Neural cell (in vitro differentiated cells): ENCODE results near the gene ARHGAP42.

Experiments used
- EP300 ChIP-seq: fragments of 450-650 bp; conservative IDR thresholded peaks from 2 replicates; pipeline ENCODE4 v1.6.1; 2014; ENCODE audit warnings: antibody characterized with exemption, mild to moderate bottlenecking, moderate library complexity; ENCODE audit not compliant: poor library complexity, severe bottlenecking
- EZH2 ChIP-seq: fragments of 200-600, 300-800 bp; shearing (Covaris generic), sonication (generic); IDR thresholded peaks from 2 replicates; pipeline ENCODE4 v1.6.1; 2014; ENCODE audit warnings: antibody characterized with exemption, low read length, borderline replicate concordance, mild to moderate bottlenecking; ENCODE audit not compliant: insufficient read depth, poor library complexity, severe bottlenecking
- MXI1 ChIP-seq: fragments of 450-650 bp; conservative IDR thresholded peaks from 2 replicates; pipeline ENCODE4 v1.6.1; 2014; ENCODE audit warnings: antibody characterized with exemption, mild to moderate bottlenecking; ENCODE audit not compliant: poor library complexity, severe bottlenecking
- POLR2AphosphoS5 ChIP-seq: IDR thresholded peaks from 2 replicates; pipeline ENCODE4 v1.6.1; 2012
- RAD21 ChIP-seq: fragments of 450-650 bp; conservative IDR thresholded peaks from 2 replicates; pipeline ENCODE4 v1.6.1; 2014; ENCODE audit warnings: antibody characterized with exemption, mild to moderate bottlenecking, moderate library complexity
- SMC3 ChIP-seq: fragments of 450-650 bp; conservative IDR thresholded peaks from 2 replicates; pipeline ENCODE4 v1.6.1; 2014; ENCODE audit warnings: antibody characterized with exemption, mild to moderate bottlenecking, moderate library complexity; ENCODE audit not compliant: poor library complexity
- TAF1 ChIP-seq: IDR thresholded peaks from 2 replicates; pipeline ENCODE4 v1.6.1; 2012; ENCODE audit warnings: low read depth
- TF ChIP-seq, protein P1 (sequence below): fragments of 450-650 bp; IDR thresholded peaks from 2 replicates; pipeline ENCODE4 v1.5.1; 2014; ENCODE audit warnings: antibody characterized with exemption, mild to moderate bottlenecking, moderate library complexity; ENCODE audit not compliant: poor library complexity, severe bottlenecking
- TF ChIP-seq, protein P2 (sequence below): IDR thresholded peaks from 2 replicates; pipeline ENCODE4 v1.6.1; 2012; ENCODE audit warnings: borderline replicate concordance

DNA sequence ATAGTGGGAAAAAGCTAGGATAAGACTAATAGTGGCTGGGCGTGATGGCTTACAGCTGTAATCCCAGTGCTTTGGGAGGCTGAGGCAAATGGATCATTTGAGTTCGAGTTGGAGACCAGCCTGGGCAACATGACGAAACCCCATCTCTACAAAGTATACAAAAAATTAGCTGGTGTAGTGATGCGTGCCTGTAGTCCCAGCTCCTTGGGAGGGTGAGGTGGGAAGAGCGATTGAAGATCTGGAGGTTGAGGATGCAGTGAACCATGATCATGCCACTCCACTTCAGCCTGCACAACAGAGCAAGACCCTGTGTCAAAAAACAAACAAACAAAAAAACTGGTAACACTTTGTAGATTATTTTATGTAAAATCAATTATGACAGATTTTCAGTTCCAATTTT is 8.8 kb downstream of the ARHGAP42 start:
- TF ChIP-seq, protein P1, sequence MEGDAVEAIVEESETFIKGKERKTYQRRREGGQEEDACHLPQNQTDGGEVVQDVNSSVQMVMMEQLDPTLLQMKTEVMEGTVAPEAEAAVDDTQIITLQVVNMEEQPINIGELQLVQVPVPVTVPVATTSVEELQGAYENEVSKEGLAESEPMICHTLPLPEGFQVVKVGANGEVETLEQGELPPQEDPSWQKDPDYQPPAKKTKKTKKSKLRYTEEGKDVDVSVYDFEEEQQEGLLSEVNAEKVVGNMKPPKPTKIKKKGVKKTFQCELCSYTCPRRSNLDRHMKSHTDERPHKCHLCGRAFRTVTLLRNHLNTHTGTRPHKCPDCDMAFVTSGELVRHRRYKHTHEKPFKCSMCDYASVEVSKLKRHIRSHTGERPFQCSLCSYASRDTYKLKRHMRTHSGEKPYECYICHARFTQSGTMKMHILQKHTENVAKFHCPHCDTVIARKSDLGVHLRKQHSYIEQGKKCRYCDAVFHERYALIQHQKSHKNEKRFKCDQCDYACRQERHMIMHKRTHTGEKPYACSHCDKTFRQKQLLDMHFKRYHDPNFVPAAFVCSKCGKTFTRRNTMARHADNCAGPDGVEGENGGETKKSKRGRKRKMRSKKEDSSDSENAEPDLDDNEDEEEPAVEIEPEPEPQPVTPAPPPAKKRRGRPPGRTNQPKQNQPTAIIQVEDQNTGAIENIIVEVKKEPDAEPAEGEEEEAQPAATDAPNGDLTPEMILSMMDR = no peak
- TF ChIP-seq MXI1 (no peak), SMC3 (no peak), RAD21 (no peak), POLR2AphosphoS5 (no peak), EZH2 (no peak), EP300 (no peak), TAF1 (no peak)
- TF ChIP-seq, protein P2, sequence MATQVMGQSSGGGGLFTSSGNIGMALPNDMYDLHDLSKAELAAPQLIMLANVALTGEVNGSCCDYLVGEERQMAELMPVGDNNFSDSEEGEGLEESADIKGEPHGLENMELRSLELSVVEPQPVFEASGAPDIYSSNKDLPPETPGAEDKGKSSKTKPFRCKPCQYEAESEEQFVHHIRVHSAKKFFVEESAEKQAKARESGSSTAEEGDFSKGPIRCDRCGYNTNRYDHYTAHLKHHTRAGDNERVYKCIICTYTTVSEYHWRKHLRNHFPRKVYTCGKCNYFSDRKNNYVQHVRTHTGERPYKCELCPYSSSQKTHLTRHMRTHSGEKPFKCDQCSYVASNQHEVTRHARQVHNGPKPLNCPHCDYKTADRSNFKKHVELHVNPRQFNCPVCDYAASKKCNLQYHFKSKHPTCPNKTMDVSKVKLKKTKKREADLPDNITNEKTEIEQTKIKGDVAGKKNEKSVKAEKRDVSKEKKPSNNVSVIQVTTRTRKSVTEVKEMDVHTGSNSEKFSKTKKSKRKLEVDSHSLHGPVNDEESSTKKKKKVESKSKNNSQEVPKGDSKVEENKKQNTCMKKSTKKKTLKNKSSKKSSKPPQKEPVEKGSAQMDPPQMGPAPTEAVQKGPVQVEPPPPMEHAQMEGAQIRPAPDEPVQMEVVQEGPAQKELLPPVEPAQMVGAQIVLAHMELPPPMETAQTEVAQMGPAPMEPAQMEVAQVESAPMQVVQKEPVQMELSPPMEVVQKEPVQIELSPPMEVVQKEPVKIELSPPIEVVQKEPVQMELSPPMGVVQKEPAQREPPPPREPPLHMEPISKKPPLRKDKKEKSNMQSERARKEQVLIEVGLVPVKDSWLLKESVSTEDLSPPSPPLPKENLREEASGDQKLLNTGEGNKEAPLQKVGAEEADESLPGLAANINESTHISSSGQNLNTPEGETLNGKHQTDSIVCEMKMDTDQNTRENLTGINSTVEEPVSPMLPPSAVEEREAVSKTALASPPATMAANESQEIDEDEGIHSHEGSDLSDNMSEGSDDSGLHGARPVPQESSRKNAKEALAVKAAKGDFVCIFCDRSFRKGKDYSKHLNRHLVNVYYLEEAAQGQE = no peak
